GM12892 (cell line): ENCODE data around the gene ANKRD63.

ENCODE experiments used
- POLR2A ChIP-seq: IDR thresholded peaks from 2 replicates; pipeline ENCODE4 v1.6.1; 2011; ENCODE audit warnings: low read depth, low read length, control low read depth
- TAF1 ChIP-seq: IDR thresholded peaks from 2 replicates; pipeline ENCODE4 v1.6.1; 2011; ENCODE audit warnings: low read depth, mild to moderate bottlenecking, control low read depth, low read length, borderline replicate concordance

DNA sequence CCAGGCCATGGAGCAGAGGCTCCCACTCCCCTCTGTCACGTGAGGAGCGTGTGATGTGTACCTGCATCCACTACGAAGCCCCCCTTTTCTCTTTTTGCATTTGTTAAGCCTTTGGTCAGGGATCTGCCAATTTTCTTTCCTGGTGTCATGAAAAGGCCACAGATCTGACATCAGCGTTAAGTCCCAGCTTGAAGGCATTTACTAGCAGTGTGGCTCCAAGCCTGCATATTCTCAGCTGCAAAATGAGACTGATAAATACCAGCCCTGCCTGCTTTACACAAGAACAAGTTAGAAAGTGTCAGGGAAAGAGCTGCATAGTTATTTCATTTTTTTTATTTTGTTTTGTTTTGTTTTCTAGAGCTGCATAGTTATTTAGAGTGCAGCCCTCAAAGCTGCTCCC is 2.3 kb upstream of the ANKRD63 start:
- TF ChIP-seq TAF1 (no peak), POLR2A (no peak)
